ENCODE data around the gene IZUMO2. TPM values are rescaled to one million over a fixed set of nuclear protein-coding genes. Genes with fewer than 3 reads are reported as not detected.

Gene IZUMO2
- total RNA-seq, 6 experiments from 2014 or later = not detected

- H3K36me3 ChIP-seq = no peaks in the 10 kb centered on the region
- H3K27ac ChIP-seq = no peak overlapping the region
- no peak for TF ChIP-seq CTCF (IDR thresholded peaks at IDR 0.05)
- no peak for TF ChIP-seq POLR2A (IDR thresholded peaks at IDR 0.05)
- H3K4me3 ChIP-seq = no peak overlapping the region
- H3K4me1 ChIP-seq = peaks cover 0 to 7% (median 2%) of the 10 kb centered on the region in 4 donors
- ATAC-seq = no peak
- DNase-seq = no peak
- H3K9me3 ChIP-seq = no peaks in the 10 kb centered on the region
- WGBS (ENCODE audit: insufficient coverage, low coverage, low lambda C conversion rate, missing lambda C conversion rate) = 26% methylated on average over 7 of the region's 7 CpGs
- no peaks in the 10 kb centered on the region for H3K27me3 ChIP-seq
- intact Hi-C loops (cut with DNase I) = no loop called here
Observed at GRCh38 chr19:50198431-50199258, 35.6 kb upstream of the IZUMO2 start.

- Histone ChIP-seq H3K4me3 (no peak overlapping the region), H3K27ac (no peak overlapping the region), H3K36me3 (no peaks in the 10 kb centered on the region), H3K9me3 (no peaks in the 10 kb centered on the region), H3K4me1 (peaks cover 0 to 7% (median 0%) of the 10 kb centered on the region in 4 donors), H3K27me3 (no peaks in the 10 kb centered on the region)
- no peak for TF ChIP-seq CTCF (IDR thresholded peaks at IDR 0.05)
- WGBS (ENCODE audit: insufficient coverage, low coverage, low lambda C conversion rate, missing lambda C conversion rate) = 65% methylated on average over 3 of the region's 3 CpGs
- ATAC-seq (no peak), DNase-seq (no peak)
- intact Hi-C loops (cut with DNase I) = no loop called here
Observed at GRCh38 chr19:50197348-50197747, 34.3 kb upstream of the IZUMO2 start.

- no peak for TF ChIP-seq POLR2A (IDR thresholded peaks at IDR 0.05)
- TF ChIP-seq CTCF (IDR thresholded peaks at IDR 0.05) = no peak
- H3K4me3 ChIP-seq = no peak overlapping the region
- peaks cover 0 to 7% (median 0%) of the 10 kb centered on the region in 4 donors for H3K4me1 ChIP-seq
- intact Hi-C loops (cut with DNase I) = no loop called here
- no peaks in the 10 kb centered on the region for H3K27me3 ChIP-seq
- DNase-seq = no peak
- no peak overlapping the region for H3K27ac ChIP-seq
- no peaks in the 10 kb centered on the region for H3K36me3 ChIP-seq
- WGBS (ENCODE audit: insufficient coverage, low coverage, low lambda C conversion rate, missing lambda C conversion rate) = 72% methylated on average over 4 of the region's 4 CpGs
- H3K9me3 ChIP-seq = no peaks in the 10 kb centered on the region
- no peak for ATAC-seq
Observed at GRCh38 chr19:50196322-50196932, 33.3 kb upstream of the IZUMO2 start.

- peaks cover 0 to 7% (median 0%) of the 10 kb centered on the region in 4 donors for H3K4me1 ChIP-seq
- DNase-seq = no peak
- intact Hi-C loops (cut with DNase I) = no loop called here
- no peaks in the 10 kb centered on the region for H3K9me3 ChIP-seq
- H3K36me3 ChIP-seq = no peaks in the 10 kb centered on the region
- no peak for ATAC-seq
- 36% methylated on average over 4 of the region's 5 CpGs for WGBS (ENCODE audit: insufficient coverage, low coverage, low lambda C conversion rate, missing lambda C conversion rate)
- TF ChIP-seq POLR2A (IDR thresholded peaks at IDR 0.05) (no peak), CTCF (IDR thresholded peaks at IDR 0.05) (no peak)
- no peaks in the 10 kb centered on the region for H3K27me3 ChIP-seq
- no peak overlapping the region for H3K4me3 ChIP-seq
- no peak overlapping the region for H3K27ac ChIP-seq
Observed at GRCh38 chr19:50195224-50195623, 32.1 kb upstream of the IZUMO2 start.

Data from right lobe of liver (tissue), 6 donors.